A549 (cell line): ENCODE measurements around the gene TPM4.

Experiments
- GATA3 ChIP-seq: IDR thresholded peaks from 2 replicates; pipeline ENCODE4 v1.6.1; 2012; ENCODE audit warnings: borderline replicate concordance
- HOXB5 ChIP-seq: fragments of 250-450 bp; sonication (Bioruptor Pico); IDR thresholded peaks from 2 replicates; pipeline ENCODE4 v1.5.0; 2020; ENCODE audit warnings: mild to moderate bottlenecking, moderate library complexity

GRCh38 chr19:16036941-16037340 is 39.4 kb upstream of the TPM4 start:
- TF ChIP-seq GATA3 (no peak), HOXB5 (no peak)
